Measurements from ENCODE around the gene ZKSCAN8.
"Not testable (repeated sequence)": the region's sequence is repeated elsewhere in the genome, so short reads cannot be mapped to it uniquely, and the experiment has no call there.

The ZKSCAN8 gene

GRCh38 chr6:28141500-28142329 lies at the start of gene ZKSCAN8:
Gene ZKSCAN8, plus strand, starts transcription at chr6:28141883. Its CDS starts 6,525 bp downstream, at chr6:28148408.
- Mint-ChIP-seq H3K27me3 (no peaks in the 10 kb centered on the region), H3K9me3 (no peaks in the 10 kb centered on the region), H3K4me1 (peaks cover 25 to 46% of the 10 kb centered on the region in 2 donors), H3K4me3 (peak within 1 kb of the TSS; percentile 98), H3K27ac (peak within 1 kb of the TSS; percentile 96), H3K36me3 (peaks cover 17 to 19% of the 10 kb centered on the region in 2 donors)
- DNase-seq: peak; percentile 89
- peak; percentile 82 to 87 for ATAC-seq (replicated peaks)

DNA sequence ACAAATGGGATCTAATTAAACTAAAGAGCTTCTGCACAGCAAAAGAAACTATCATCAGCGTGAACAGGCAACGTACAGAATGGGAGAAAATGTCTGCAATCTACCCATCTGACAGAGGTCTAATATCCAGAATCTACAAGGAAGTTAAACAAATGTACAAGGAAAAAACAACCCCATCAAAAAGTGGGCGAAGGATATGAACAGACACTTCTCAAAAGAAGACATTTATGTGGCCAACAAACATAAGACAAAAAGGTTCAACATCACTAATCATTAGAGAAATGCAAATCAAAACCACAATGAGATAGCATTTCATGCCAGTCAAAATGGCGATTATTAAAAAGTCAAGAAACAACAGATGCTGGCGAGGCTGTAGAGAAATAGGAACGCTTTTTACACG lies 39.5 kb upstream of the ZKSCAN8 start:
- H3K4me3 Mint-ChIP-seq; DNase-seq; H3K27ac Mint-ChIP-seq; ATAC-seq (replicated peaks); H3K9me3 Mint-ChIP-seq: not testable (repeated sequence)
- Mint-ChIP-seq H3K4me1 (peaks cover 0 to 13% of the 10 kb centered on the region in 2 donors), H3K36me3 (peaks cover 4 to 16% of the 10 kb centered on the region in 2 donors), H3K27me3 (peaks cover 9 to 25% of the 10 kb centered on the region in 2 donors)

DNA sequence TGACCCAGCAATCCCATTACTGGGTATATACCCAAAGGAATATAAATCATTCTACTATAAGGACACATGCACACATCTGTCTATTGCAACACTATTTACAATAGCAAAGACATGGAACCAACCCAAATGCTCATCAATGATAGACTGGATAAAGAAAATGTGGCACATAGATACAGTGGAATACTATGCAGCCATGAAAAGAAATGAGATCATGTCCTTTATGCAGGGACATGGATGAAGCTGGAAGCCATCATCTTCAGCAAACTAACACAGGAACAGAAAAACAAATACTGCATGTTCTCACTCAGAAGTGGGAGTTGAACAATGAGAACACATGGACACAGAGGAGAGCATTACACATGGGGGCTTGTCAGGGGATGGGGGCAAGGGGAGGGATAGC lies 39.0 kb upstream of the ZKSCAN8 start:
- H3K4me1 Mint-ChIP-seq: peaks cover 0 to 13% of the 10 kb centered on the region in 2 donors
- H3K9me3 Mint-ChIP-seq; H3K27ac Mint-ChIP-seq; DNase-seq; ATAC-seq (replicated peaks); H3K4me3 Mint-ChIP-seq: not testable (repeated sequence)
- H3K36me3 Mint-ChIP-seq: peaks cover 4 to 12% of the 10 kb centered on the region in 2 donors
- H3K27me3 Mint-ChIP-seq: peaks cover 9 to 25% of the 10 kb centered on the region in 2 donors

DNA sequence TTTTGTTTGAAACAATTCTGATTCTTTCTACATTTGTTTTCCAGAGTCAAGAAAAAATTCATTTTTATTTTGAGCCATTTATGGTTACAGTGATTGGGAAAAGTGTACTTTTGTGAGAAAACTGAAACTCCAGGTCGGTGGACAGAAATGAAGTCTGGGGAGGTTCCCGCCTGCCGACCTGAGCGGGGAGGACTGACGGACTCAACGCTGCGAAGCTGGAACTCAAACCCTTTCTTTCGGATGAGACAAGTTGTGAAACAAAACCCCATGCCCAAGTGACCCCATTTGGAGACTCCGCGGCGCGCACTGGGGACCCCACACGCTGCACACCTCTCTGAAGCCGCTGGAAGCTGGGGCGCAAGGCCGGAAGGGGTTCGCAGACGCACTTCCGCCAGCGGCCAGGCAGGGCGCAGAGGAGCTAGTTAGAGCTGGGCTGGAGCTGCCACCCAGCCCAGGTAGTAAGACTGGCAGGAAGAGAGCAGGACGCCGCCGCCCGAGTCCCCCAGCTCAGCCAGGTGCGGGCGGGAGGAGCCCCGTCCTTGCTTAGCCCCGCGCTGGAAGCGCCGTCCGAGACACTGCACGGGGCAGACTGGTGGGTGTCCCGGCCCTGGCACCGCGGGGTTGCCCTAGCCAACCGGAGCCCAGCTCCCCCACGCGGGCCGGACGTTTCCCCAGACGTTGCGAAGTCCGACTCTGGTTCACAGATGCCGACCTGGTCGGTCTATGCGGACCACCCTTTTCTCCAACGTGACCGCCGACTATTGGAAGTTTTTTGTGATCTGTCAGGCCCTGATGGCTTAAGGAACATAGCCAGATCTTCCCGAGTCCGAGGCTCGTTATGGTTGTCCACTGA lies 37.1 kb upstream of the ZKSCAN8 start:
- peak overlapping the region; percentile 93 to 97 for H3K4me3 Mint-ChIP-seq
- H3K27ac Mint-ChIP-seq: peak overlapping the region; percentile 96
- H3K27me3 Mint-ChIP-seq: peaks cover 13 to 22% of the 10 kb centered on the region in 2 donors
- H3K9me3 Mint-ChIP-seq: peaks cover 0 to 3% of the 10 kb centered on the region in 2 donors
- DNase-seq (peak; percentile 85), ATAC-seq (replicated peaks) (peak; percentile 99)
- H3K36me3 Mint-ChIP-seq: peaks cover 4 to 9% of the 10 kb centered on the region in 2 donors
- H3K4me1 Mint-ChIP-seq: peaks cover 0 to 13% of the 10 kb centered on the region in 2 donors

DNA sequence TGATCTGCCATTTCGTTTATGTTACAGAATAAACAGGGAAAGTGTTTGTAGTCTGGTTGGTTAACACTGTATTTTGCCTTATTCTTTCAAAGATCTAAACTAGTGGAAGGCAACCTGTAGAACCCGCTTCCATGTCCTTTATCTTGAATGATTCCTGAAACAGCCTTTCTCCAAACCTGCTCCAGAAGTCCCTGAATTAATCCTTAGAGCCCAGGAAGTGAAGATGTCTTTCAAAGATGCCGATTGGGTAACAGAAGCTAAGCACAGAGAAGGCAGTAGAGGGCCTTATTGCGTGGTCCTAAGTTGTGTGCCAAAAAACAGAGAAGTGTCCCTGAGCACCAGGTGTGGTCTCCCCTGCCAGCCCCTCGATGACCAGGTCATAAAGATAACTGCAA lies 36.4 kb upstream of the ZKSCAN8 start:
- H3K4me1 Mint-ChIP-seq: peaks cover 0 to 13% of the 10 kb centered on the region in 2 donors
- peaks cover 0 to 3% of the 10 kb centered on the region in 2 donors for H3K9me3 Mint-ChIP-seq
- peaks cover 0 to 3% of the 10 kb centered on the region in 2 donors for H3K36me3 Mint-ChIP-seq
- ATAC-seq (replicated peaks) (peak; percentile 23 to 39), DNase-seq (no peak)
- H3K27me3 Mint-ChIP-seq: peaks cover 7 to 17% of the 10 kb centered on the region in 2 donors
- peak overlapping the region; percentile 93 to 97 for H3K4me3 Mint-ChIP-seq
- H3K27ac Mint-ChIP-seq: peak overlapping the region; percentile 96

DNA sequence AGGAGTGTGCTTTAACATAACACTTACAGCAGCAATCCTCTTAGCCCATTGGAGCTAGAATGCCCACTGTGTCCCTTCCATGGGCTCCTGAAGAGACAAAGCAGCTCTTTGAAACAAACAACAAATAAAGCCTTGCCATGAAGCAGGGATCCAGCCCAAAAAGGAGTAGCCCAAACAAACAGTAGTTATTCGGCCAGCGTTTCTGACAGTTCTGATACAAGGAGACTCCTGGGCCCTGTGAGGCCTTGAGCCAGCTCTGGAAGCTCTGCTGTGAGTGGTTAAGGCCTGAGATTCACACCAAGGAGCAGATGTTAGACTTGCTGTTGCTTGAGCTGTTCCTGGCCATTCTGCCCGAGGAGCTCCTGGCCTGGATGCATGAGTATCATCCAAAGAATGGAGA lies 34.2 kb upstream of the ZKSCAN8 start:
- H3K4me1 Mint-ChIP-seq: peaks cover 0 to 13% of the 10 kb centered on the region in 2 donors
- DNase-seq (no peak), ATAC-seq (replicated peaks) (no peak)
- no peak overlapping the region for H3K27ac Mint-ChIP-seq
- H3K9me3 Mint-ChIP-seq: peaks cover 0 to 3% of the 10 kb centered on the region in 2 donors
- no peak overlapping the region for H3K4me3 Mint-ChIP-seq
- H3K36me3 Mint-ChIP-seq: peaks cover 0 to 3% of the 10 kb centered on the region in 2 donors
- peaks cover 7 to 11% of the 10 kb centered on the region in 2 donors for H3K27me3 Mint-ChIP-seq

DNA sequence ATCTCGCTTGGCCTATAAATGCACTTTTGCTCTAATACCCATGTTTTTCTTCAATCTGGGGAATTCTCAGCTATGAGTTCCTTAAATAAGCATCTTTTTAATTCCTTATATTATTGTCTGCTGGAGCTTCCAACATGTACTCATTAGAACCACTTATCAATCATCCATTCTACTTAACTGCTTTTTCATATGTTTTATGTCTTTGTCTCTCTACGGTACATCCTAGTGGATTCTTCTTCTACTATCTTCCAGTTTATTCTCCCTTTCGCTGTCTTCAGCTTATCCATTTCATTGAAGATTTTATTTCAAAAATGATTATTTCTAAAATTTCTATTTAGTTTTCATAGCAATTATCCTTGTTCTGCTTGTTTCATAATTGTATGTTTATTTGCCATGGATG lies 29.7 kb upstream of the ZKSCAN8 start:
- Mint-ChIP-seq H3K27ac (no peak overlapping the region), H3K36me3 (peaks cover 22 to 23% of the 10 kb centered on the region in 2 donors), H3K4me3 (no peak overlapping the region), H3K27me3 (peaks cover 7 to 11% of the 10 kb centered on the region in 2 donors), H3K4me1 (no peaks in the 10 kb centered on the region), H3K9me3 (no peaks in the 10 kb centered on the region)
- ATAC-seq (replicated peaks): no peak
- no peak for DNase-seq

DNA sequence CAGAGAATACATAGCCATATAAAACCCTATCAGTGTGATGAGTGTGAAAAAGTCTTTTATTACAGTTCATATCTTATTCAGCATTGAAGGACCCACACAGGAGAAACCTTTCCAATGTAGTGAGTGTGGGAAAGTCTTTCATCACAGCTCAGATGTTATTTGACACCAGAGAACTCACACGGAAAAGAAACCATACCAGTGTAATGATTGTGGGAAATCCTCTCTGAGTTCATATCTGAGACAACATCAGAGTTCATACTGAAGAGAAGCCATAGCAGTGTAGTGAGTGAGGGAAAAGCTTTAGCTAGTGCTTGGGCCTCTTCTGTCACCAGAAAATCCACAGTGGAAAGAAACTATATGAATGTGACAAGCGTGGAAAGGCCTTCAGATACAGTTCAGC lies 25.9 kb upstream of the ZKSCAN8 start:
- no peak for DNase-seq
- Mint-ChIP-seq H3K27me3 (no peaks in the 10 kb centered on the region), H3K27ac (no peak overlapping the region), H3K4me1 (no peaks in the 10 kb centered on the region), H3K4me3 (no peak overlapping the region), H3K9me3 (no peaks in the 10 kb centered on the region), H3K36me3 (peaks cover 35 to 40% of the 10 kb centered on the region in 2 donors)
- ATAC-seq (replicated peaks): no peak

GRCh38 chr6:28117386-28118050 lies 24.2 kb upstream of the ZKSCAN8 start:
- DNase-seq: no peak
- peaks cover 40 to 48% of the 10 kb centered on the region in 2 donors for H3K36me3 Mint-ChIP-seq
- no peaks in the 10 kb centered on the region for H3K9me3 Mint-ChIP-seq
- no peak overlapping the region for H3K4me3 Mint-ChIP-seq
- no peak for ATAC-seq (replicated peaks)
- no peaks in the 10 kb centered on the region for H3K4me1 Mint-ChIP-seq
- H3K27me3 Mint-ChIP-seq: no peaks in the 10 kb centered on the region
- no peak overlapping the region for H3K27ac Mint-ChIP-seq

DNA sequence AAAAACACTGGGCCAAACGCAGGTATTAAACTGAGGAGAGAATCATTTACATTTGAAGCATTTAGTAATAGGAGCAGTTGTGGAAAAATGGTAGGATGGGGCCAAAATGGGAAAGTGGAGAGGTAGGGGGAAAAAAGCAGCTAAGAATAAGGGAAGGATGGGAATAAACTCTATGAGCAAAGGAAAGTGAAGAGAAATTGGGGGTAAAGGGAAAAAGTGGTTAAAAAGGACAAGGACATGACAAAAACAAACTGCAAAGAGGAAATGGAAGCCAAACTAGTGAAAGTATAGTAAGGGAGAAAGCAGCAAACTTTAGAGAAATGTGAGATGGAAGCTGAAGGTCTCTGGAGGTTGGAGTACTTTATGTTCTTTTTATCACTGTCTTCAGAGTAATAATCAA lies 23.5 kb upstream of the ZKSCAN8 start:
- H3K4me3 Mint-ChIP-seq: no peak overlapping the region
- H3K4me1 Mint-ChIP-seq: peaks cover 2 to 3% of the 10 kb centered on the region in 2 donors
- H3K9me3 Mint-ChIP-seq: no peaks in the 10 kb centered on the region
- DNase-seq (no peak), ATAC-seq (replicated peaks) (no peak)
- H3K27me3 Mint-ChIP-seq: no peaks in the 10 kb centered on the region
- peaks cover 45 to 53% of the 10 kb centered on the region in 2 donors for H3K36me3 Mint-ChIP-seq
- no peak overlapping the region for H3K27ac Mint-ChIP-seq

- no peak for ATAC-seq (replicated peaks)
- DNase-seq: no peak
- Mint-ChIP-seq H3K27me3 (no peaks in the 10 kb centered on the region), H3K27ac (no peak overlapping the region), H3K9me3 (no peaks in the 10 kb centered on the region), H3K4me3 (no peak overlapping the region), H3K36me3 (peaks cover 26 to 39% of the 10 kb centered on the region in 2 donors), H3K4me1 (peaks cover 19 to 30% of the 10 kb centered on the region in 2 donors)
Observed at GRCh38 chr6:28121876-28122275, 19.8 kb upstream of the ZKSCAN8 start.

GRCh38 chr6:28122283-28122682 lies 19.4 kb upstream of the ZKSCAN8 start:
- H3K27ac Mint-ChIP-seq; H3K4me3 Mint-ChIP-seq; H3K27me3 Mint-ChIP-seq; DNase-seq; H3K9me3 Mint-ChIP-seq; ATAC-seq (replicated peaks): not testable (repeated sequence)
- Mint-ChIP-seq H3K4me1 (peaks cover 19 to 30% of the 10 kb centered on the region in 2 donors), H3K36me3 (peaks cover 27 to 41% of the 10 kb centered on the region in 2 donors)

- H3K4me3 Mint-ChIP-seq: peak within 1 kb of the TSS; percentile 93 to 98
- peak; percentile 71 for DNase-seq
- H3K36me3 Mint-ChIP-seq: peaks cover 29 to 45% of the 10 kb centered on the region in 2 donors
- peak within 1 kb of the TSS; percentile 91 for H3K27ac Mint-ChIP-seq
- no peaks in the 10 kb centered on the region for H3K9me3 Mint-ChIP-seq
- H3K4me1 Mint-ChIP-seq: peaks cover 29 to 44% of the 10 kb centered on the region in 2 donors
- peak; percentile 99 for ATAC-seq (replicated peaks)
- H3K27me3 Mint-ChIP-seq: no peaks in the 10 kb centered on the region
Observed at GRCh38 chr6:28124350-28124970, 17.2 kb upstream of the ZKSCAN8 start, which contains the start of gene ZSCAN16. Gene ZSCAN16, plus strand, starts transcription at chr6:28124609. Its CDS starts 835 bp downstream, at chr6:28125444.

Data from stimulated activated naive B cell treated with anti-CD40 and anti-IgM and Interleukin-4, amounts not matched to agents 10 μg/mL and 1 μg/mL and 100 μg/mL, for 72 hours (primary cell).